Measurements from ENCODE around the gene C3orf20. TPM values are rescaled to one million over a fixed set of nuclear protein-coding genes. Genes with fewer than 3 reads are reported as not detected.

Gene C3orf20
- total and polyA plus RNA-seq, 2 of the 13 experiments (the other 11 are each of a cell fraction or from before 2014, with no cell fraction given): 0.03 to 0.04 TPM

DNA sequence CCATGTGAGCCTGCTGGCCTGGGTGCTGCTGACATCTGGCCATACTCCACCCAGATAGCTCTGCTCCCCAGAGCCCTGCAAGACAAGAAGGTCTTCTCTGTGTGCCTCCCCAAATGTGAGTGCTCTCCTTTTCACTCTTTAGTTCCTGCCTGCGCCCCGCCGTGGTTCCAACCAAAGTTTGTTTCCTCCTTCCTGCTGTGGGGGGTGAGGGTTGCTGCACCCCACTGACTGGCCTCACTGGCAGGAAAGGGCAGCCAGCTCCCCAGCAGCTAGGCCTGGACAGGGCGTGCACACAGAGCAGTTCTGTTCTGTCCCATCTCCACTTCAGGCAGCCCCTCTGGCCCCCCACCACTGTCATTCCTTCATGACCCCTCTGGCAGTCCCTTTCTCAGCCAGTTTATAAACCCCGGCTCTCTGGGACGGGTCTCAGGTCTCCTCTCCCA lies 28.8 kb upstream of the C3orf20 start:
- Histone ChIP-seq H3K4me2 (ENCODE audit: low read depth, low read length) (no peak overlapping the region), H3K4me1 (ENCODE audit: insufficient read depth, low read length) (peaks cover 24% of the 10 kb centered on the region), H2AFZ (ENCODE audit: low read length) (no peak overlapping the region), H3K4me3 (replicated peaks in 1 of 3; ENCODE audit: insufficient read depth in 1 of 3, low read depth in 2 of 3, low read length in 3 of 3) (no peak overlapping the region), H3K36me3 (replicated peaks in 1 of 2; ENCODE audit: control insufficient read depth in 1 of 2, insufficient read depth in 2 of 2, low read length in 2 of 2) (no peaks in the 10 kb centered on the region), H3K79me2 (ENCODE audit: insufficient read depth, low read length) (no peaks in the 10 kb centered on the region), H4K20me1 (ENCODE audit: insufficient read depth, low read length) (no peaks in the 10 kb centered on the region), H3K9ac (ENCODE audit: insufficient read depth, low read depth, low read length) (no peak overlapping the region), H3K27ac (ENCODE audit: extremely low read length, insufficient read depth, low read length) (no peak overlapping the region), H3K9me3 (ENCODE audit: low read length) (no peaks in the 10 kb centered on the region), H3K27me3 (ENCODE audit: control insufficient read depth in 1 of 2, insufficient read depth in 2 of 2, low read length in 2 of 2) (peaks cover 0 to 16% of the 10 kb centered on the region in 2 experiments; a peak in 1 of 5 replicates)
- TF ChIP-seq SOX5 (CRISPR knock-in tag; IDR thresholded peaks at IDR 0.05; ENCODE audit: borderline replicate concordance): no peak
- no peak for TF ChIP-seq MXD4 (CRISPR knock-in tag; IDR thresholded peaks at IDR 0.05)
- TF ChIP-seq, protein P1, sequence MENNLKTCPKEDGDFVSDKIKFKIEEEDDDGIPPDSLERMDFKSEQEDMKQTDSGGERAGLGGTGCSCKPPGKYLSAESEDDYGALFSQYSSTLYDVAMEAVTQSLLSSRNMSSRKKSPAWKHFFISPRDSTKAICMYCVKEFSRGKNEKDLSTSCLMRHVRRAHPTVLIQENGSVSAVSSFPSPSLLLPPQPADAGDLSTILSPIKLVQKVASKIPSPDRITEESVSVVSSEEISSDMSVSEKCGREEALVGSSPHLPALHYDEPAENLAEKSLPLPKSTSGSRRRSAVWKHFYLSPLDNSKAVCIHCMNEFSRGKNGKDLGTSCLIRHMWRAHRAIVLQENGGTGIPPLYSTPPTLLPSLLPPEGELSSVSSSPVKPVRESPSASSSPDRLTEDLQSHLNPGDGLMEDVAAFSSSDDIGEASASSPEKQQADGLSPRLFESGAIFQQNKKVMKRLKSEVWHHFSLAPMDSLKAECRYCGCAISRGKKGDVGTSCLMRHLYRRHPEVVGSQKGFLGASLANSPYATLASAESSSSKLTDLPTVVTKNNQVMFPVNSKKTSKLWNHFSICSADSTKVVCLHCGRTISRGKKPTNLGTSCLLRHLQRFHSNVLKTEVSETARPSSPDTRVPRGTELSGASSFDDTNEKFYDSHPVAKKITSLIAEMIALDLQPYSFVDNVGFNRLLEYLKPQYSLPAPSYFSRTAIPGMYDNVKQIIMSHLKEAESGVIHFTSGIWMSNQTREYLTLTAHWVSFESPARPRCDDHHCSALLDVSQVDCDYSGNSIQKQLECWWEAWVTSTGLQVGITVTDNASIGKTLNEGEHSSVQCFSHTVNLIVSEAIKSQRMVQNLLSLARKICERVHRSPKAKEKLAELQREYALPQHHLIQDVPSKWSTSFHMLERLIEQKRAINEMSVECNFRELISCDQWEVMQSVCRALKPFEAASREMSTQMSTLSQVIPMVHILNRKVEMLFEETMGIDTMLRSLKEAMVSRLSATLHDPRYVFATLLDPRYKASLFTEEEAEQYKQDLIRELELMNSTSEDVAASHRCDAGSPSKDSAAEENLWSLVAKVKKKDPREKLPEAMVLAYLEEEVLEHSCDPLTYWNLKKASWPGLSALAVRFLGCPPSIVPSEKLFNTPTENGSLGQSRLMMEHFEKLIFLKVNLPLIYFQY (CRISPR knock-in tag; IDR thresholded peaks at IDR 0.05; ENCODE audit: borderline replicate concordance): no peak
- TF ChIP-seq, protein P2, sequence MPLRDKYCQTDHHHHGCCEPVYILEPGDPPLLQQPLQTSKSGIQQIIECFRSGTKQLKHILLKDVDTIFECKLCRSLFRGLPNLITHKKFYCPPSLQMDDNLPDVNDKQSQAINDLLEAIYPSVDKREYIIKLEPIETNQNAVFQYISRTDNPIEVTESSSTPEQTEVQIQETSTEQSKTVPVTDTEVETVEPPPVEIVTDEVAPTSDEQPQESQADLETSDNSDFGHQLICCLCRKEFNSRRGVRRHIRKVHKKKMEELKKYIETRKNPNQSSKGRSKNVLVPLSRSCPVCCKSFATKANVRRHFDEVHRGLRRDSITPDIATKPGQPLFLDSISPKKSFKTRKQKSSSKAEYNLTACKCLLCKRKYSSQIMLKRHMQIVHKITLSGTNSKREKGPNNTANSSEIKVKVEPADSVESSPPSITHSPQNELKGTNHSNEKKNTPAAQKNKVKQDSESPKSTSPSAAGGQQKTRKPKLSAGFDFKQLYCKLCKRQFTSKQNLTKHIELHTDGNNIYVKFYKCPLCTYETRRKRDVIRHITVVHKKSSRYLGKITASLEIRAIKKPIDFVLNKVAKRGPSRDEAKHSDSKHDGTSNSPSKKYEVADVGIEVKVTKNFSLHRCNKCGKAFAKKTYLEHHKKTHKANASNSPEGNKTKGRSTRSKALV (CRISPR knock-in tag; IDR thresholded peaks at IDR 0.05): no peak
- TF ChIP-seq, protein P3, sequence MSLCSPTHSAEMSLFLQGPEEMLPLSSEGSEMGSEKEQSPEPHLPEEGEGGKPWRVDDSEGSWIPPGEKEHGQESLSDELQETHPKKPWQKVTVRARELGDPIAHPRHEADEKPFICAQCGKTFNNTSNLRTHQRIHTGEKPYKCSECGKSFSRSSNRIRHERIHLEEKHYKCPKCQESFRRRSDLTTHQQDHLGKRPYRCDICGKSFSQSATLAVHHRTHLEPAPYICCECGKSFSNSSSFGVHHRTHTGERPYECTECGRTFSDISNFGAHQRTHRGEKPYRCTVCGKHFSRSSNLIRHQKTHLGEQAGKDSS (CRISPR knock-in tag; IDR thresholded peaks at IDR 0.05; ENCODE audit: borderline replicate concordance, low read depth): no peak
- TF ChIP-seq ZNF841 (CRISPR knock-in tag; IDR thresholded peaks at IDR 0.05; ENCODE audit: borderline replicate concordance): no peak
- TF ChIP-seq, protein P4, sequence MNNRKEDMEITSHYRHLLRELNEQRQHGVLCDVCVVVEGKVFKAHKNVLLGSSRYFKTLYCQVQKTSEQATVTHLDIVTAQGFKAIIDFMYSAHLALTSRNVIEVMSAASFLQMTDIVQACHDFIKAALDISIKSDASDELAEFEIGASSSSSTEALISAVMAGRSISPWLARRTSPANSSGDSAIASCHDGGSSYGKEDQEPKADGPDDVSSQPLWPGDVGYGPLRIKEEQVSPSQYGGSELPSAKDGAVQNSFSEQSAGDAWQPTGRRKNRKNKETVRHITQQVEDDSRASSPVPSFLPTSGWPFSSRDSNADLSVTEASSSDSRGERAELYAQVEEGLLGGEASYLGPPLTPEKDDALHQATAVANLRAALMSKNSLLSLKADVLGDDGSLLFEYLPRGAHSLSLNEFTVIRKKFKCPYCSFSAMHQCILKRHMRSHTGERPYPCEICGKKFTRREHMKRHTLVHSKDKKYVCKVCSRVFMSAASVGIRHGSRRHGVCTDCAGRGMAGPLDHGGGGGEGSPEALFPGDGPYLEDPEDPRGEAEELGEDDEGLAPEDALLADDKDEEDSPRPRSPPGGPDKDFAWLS (CRISPR knock-in tag; IDR thresholded peaks at IDR 0.05; ENCODE audit: borderline replicate concordance): no peak
- TF ChIP-seq TCF7 (IDR thresholded peaks at IDR 0.05; ENCODE audit: low read depth): no peak
- no peak for TF ChIP-seq SAP130 (CRISPR knock-in tag; IDR thresholded peaks at IDR 0.05; ENCODE audit: low read depth)
- TF ChIP-seq TBX3 (IDR thresholded peaks at IDR 0.05; ENCODE audit: borderline replicate concordance): no peak
- TF ChIP-seq IRF2 (CRISPR knock-in tag; IDR thresholded peaks at IDR 0.05): no peak
- no peak for TF ChIP-seq TGIF2 (CRISPR knock-in tag; IDR thresholded peaks at IDR 0.05)
- TF ChIP-seq ZNF124 (CRISPR knock-in tag; IDR thresholded peaks at IDR 0.05): no peak
- TF ChIP-seq ZSCAN22 (CRISPR knock-in tag; IDR thresholded peaks at IDR 0.05): no peak
- TF ChIP-seq, protein P5, sequence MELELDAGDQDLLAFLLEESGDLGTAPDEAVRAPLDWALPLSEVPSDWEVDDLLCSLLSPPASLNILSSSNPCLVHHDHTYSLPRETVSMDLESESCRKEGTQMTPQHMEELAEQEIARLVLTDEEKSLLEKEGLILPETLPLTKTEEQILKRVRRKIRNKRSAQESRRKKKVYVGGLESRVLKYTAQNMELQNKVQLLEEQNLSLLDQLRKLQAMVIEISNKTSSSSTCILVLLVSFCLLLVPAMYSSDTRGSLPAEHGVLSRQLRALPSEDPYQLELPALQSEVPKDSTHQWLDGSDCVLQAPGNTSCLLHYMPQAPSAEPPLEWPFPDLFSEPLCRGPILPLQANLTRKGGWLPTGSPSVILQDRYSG (CRISPR knock-in tag; IDR thresholded peaks at IDR 0.05): no peak
- BruUV-seq (replicated peaks): no TSS peak
- POLR2A ChIA-PET: no interaction called here
- in situ Hi-C loops (cut with HindIII; ENCODE audit: extremely low pct_ligation_motif_present, low pct_unique_long_range_greater_than_20kb) (no loop called here), intact Hi-C loops (cut with micrococcal nuclease; ENCODE audit: unreplicated experiment) (no loop called here)
- CTCF ChIA-PET (ENCODE audit: low intra/inter-chr PET ratio, low total read pairs): no interaction called here
- ATAC-seq (no peak), FAIRE-seq (no peak), DNase-seq (ENCODE audit: low spot score) (no peak)
- 65% methylated on average over 6 of the region's 6 CpGs for WGBS (ENCODE audit: low lambda C conversion rate)

Measured in HepG2 (cell line).